ENCODE data around the gene SLC6A11. TPM values are rescaled to one million over a fixed set of nuclear protein-coding genes. Genes with fewer than 3 reads are reported as not detected.

Gene SLC6A11
- total and polyA plus RNA-seq, 12 donors = 0.05 TPM; not detected in 11

- Histone ChIP-seq H3K9me3 (peaks cover 0 to 5% (median 0%) of the 10 kb centered on the region in 11 donors), H3K27me3 (peaks cover 0 to 60% (median 40%) of the 10 kb centered on the region in 7 donors), H3K27ac (no peak overlapping the region), H3K4me3 (no peak overlapping the region), H3K4me1 (no peaks in the 10 kb centered on the region), H3K36me3 (no peaks in the 10 kb centered on the region)
- WGBS, 2 donors = 57 to 58% methylated on average over 10 of the region's 10 CpGs
- DNase-seq = no peak
- intact Hi-C loops (cut with DNase I) = loop anchor here in 1 of 10 donors (10.0 kb wide), 1 partner anchor 103 kb away; no protein-coding TSS in a partner anchor
- ATAC-seq = no peak
- no peak for TF ChIP-seq CTCF (IDR thresholded peaks at IDR 0.05)
Measured at GRCh38 chr3:10771486-10772270, 44.4 kb upstream of the SLC6A11 start.

- Histone ChIP-seq H3K27ac (no peak overlapping the region), H3K4me1 (no peaks in the 10 kb centered on the region), H3K27me3 (peaks cover 0 to 56% (median 38%) of the 10 kb centered on the region in 7 donors), H3K36me3 (no peaks in the 10 kb centered on the region), H3K9me3 (peaks cover 0 to 5% (median 0%) of the 10 kb centered on the region in 11 donors), H3K4me3 (no peak overlapping the region)
- ATAC-seq (no peak), DNase-seq (no peak)
- intact Hi-C loops (cut with DNase I) = loop anchor here in 1 of 10 donors (10.0 kb wide), 1 partner anchor 102 kb away; no protein-coding TSS in a partner anchor
- peak in 3 of 9 donors; percentile 14 to 20 (median 19) for TF ChIP-seq CTCF (IDR thresholded peaks at IDR 0.05)
- WGBS, 2 donors = 36 to 41% methylated on average over 16 of the region's 16 CpGs
Measured at GRCh38 chr3:10772271-10773161, 43.5 kb upstream of the SLC6A11 start.

GRCh38 chr3:10774129-10774670 lies 41.8 kb upstream of the SLC6A11 start:
- no peak overlapping the region for H3K4me3 ChIP-seq
- no peak for TF ChIP-seq CTCF (IDR thresholded peaks at IDR 0.05)
- no peaks in the 10 kb centered on the region for H3K36me3 ChIP-seq
- H3K27me3 ChIP-seq = peaks cover 0 to 55% (median 37%) of the 10 kb centered on the region in 7 donors
- 77 to 78% methylated on average over 8 of the region's 8 CpGs for WGBS, 2 donors
- DNase-seq (no peak), ATAC-seq (no peak)
- no peaks in the 10 kb centered on the region for H3K4me1 ChIP-seq
- no peak overlapping the region for H3K27ac ChIP-seq
- intact Hi-C loops (cut with DNase I) = loop anchor here in 1 of 10 donors (10.0 kb wide), 1 partner anchor 101 kb away; no protein-coding TSS in a partner anchor
- peaks cover 0 to 5% (median 0%) of the 10 kb centered on the region in 11 donors for H3K9me3 ChIP-seq

- intact Hi-C loops (cut with DNase I) = loop anchor here in 1 of 10 donors (10.0 kb wide), 1 partner anchor 100 kb away; no protein-coding TSS in a partner anchor
- WGBS, 2 donors = 80 to 81% methylated on average over 8 of the region's 8 CpGs
- H3K36me3 ChIP-seq = no peaks in the 10 kb centered on the region
- ATAC-seq = no peak
- H3K4me3 ChIP-seq = no peak overlapping the region
- no peak for TF ChIP-seq CTCF (IDR thresholded peaks at IDR 0.05)
- no peak overlapping the region for H3K27ac ChIP-seq
- no peak for DNase-seq
- H3K9me3 ChIP-seq = peaks cover 0 to 5% (median 0%) of the 10 kb centered on the region in 11 donors
- H3K27me3 ChIP-seq = peaks cover 0 to 59% (median 38%) of the 10 kb centered on the region in 7 donors
- no peaks in the 10 kb centered on the region for H3K4me1 ChIP-seq
Measured at GRCh38 chr3:10774825-10775224, 41.2 kb upstream of the SLC6A11 start.
